DOHH2 (cell line): ENCODE measurements around the gene RASGRP3.

ENCODE experiments used
- H3F3A ChIP-seq: fragments of 200-600 bp; sonication (generic), shearing (Covaris generic); 2 replicates; pipeline ENCODE4 v1.6.0; 2016; ENCODE audit warnings: antibody characterized with exemption, mild to moderate bottlenecking; ENCODE audit not compliant: control insufficient read depth, insufficient read depth
- H3K27ac ChIP-seq: fragments of 200-600 bp; sonication (generic); 2 replicates; pipeline ENCODE4 v1.5.1; 2014; ENCODE audit warnings: low read depth, mild to moderate bottlenecking, low read length, moderate library complexity
- H3K27me3 ChIP-seq: fragments of 200-600 bp; sonication (generic); 2 replicates; pipeline ENCODE4 v1.6.1; 2014; ENCODE audit warnings: mild to moderate bottlenecking, low read length, mixed read lengths; ENCODE audit not compliant: control insufficient read depth
- H3K36me3 ChIP-seq: fragments of 200-600 bp; sonication (generic); 2 replicates; pipeline ENCODE4 v1.6.1; 2014; ENCODE audit warnings: mild to moderate bottlenecking, low read length, moderate library complexity, mixed read lengths; ENCODE audit not compliant: control insufficient read depth
- H3K4me1 ChIP-seq: fragments of 200-600 bp; sonication (generic); 2 replicates; pipeline ENCODE4 v1.6.1; 2014; ENCODE audit warnings: mild to moderate bottlenecking, low read length, mixed read lengths; ENCODE audit not compliant: control insufficient read depth
- H3K4me2 ChIP-seq: fragments of 200-600 bp; sonication (generic); 2 replicates; pipeline ENCODE4 v1.6.0; 2014; ENCODE audit warnings: mild to moderate bottlenecking, low read length, moderate library complexity
- H3K4me3 ChIP-seq: fragments of 200-600 bp; sonication (generic); 2 replicates; pipeline ENCODE4 v1.5.1; 2014; ENCODE audit warnings: mild to moderate bottlenecking, low read length, mixed read lengths
- H3K79me2 ChIP-seq: fragments of 200-600 bp; sonication (generic); 2 replicates; pipeline ENCODE4 v1.6.1; 2014; ENCODE audit warnings: mild to moderate bottlenecking, low read length, mixed read lengths; ENCODE audit not compliant: control insufficient read depth
- H3K9me2 ChIP-seq: fragments of 200-600 bp; sonication (generic); replicated peaks from 2 replicates; pipeline ENCODE4 v1.6.1; 2014; ENCODE audit warnings: mild to moderate bottlenecking, low read length, mixed read lengths; ENCODE audit not compliant: control insufficient read depth
- H3K9me3 ChIP-seq: fragments of 200-600 bp; sonication (generic); 2 replicates; pipeline ENCODE4 v1.6.1; 2014; ENCODE audit warnings: antibody characterized with exemption, low read length, mixed read lengths; ENCODE audit not compliant: control insufficient read depth, insufficient read depth
- H4K20me1 ChIP-seq: fragments of 200-600 bp; sonication (generic); 2 replicates; pipeline ENCODE4 v1.6.0; 2014; ENCODE audit warnings: low read depth, mild to moderate bottlenecking, antibody characterized with exemption, low read length, moderate library complexity; ENCODE audit not compliant: control insufficient read depth, insufficient read depth
- EZH2phosphoT487 ChIP-seq: fragments of 200-600 bp; sonication (generic); IDR thresholded peaks from 2 replicates; pipeline ENCODE4 v1.6.1; 2017; ENCODE audit warnings: borderline replicate concordance, mild to moderate bottlenecking, antibody characterized with exemption, low read length, moderate library complexity, mixed read lengths
- TF ChIP-seq, protein P1 (sequence below): fragments of 200-600 bp; sonication (generic); IDR thresholded peaks from one replicate; pipeline ENCODE4 v1.5.1; 2014; ENCODE audit warnings: antibody characterized with exemption, mild to moderate bottlenecking, low read depth, low read length; ENCODE audit not compliant: poor library complexity, severe bottlenecking

Gene RASGRP3

DNA sequence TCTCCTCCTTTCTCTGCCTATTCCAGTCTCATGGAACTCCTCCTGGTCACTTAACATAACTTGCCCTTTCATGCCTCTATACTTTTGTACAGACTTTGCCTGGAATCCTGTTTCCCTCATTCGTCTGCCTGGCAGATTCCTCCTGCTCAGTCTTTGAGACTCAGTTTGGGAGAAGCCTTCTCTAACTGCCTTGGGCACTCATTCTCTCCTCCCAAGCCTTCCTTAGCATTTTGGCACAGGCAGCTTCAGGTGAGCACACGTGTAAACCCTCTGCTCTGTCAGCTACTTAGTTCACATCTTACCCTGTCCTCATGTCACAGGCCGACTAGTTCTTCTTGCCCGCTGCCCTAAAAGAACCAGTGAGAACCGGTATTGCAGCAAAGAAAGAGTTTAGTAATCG lies 128.6 kb downstream of the RASGRP3 start:
- H3F3A ChIP-seq = no peaks in the 10 kb centered on the region
- no peaks in the 10 kb centered on the region for H3K9me3 ChIP-seq
- H3K4me1 ChIP-seq = peaks cover 5% of the 10 kb centered on the region
- no peaks in the 10 kb centered on the region for H4K20me1 ChIP-seq
- no peaks in the 10 kb centered on the region for H3K79me2 ChIP-seq
- TF ChIP-seq, protein P1, sequence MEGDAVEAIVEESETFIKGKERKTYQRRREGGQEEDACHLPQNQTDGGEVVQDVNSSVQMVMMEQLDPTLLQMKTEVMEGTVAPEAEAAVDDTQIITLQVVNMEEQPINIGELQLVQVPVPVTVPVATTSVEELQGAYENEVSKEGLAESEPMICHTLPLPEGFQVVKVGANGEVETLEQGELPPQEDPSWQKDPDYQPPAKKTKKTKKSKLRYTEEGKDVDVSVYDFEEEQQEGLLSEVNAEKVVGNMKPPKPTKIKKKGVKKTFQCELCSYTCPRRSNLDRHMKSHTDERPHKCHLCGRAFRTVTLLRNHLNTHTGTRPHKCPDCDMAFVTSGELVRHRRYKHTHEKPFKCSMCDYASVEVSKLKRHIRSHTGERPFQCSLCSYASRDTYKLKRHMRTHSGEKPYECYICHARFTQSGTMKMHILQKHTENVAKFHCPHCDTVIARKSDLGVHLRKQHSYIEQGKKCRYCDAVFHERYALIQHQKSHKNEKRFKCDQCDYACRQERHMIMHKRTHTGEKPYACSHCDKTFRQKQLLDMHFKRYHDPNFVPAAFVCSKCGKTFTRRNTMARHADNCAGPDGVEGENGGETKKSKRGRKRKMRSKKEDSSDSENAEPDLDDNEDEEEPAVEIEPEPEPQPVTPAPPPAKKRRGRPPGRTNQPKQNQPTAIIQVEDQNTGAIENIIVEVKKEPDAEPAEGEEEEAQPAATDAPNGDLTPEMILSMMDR = no peak
- TF ChIP-seq EZH2phosphoT487 = no peak
- no peak overlapping the region for H3K27ac ChIP-seq
- no peaks in the 10 kb centered on the region for H3K9me2 ChIP-seq
- no peaks in the 10 kb centered on the region for H3K36me3 ChIP-seq
- no peak overlapping the region for H3K4me3 ChIP-seq
- no peak overlapping the region for H3K4me2 ChIP-seq
- no peaks in the 10 kb centered on the region for H3K27me3 ChIP-seq

DNA sequence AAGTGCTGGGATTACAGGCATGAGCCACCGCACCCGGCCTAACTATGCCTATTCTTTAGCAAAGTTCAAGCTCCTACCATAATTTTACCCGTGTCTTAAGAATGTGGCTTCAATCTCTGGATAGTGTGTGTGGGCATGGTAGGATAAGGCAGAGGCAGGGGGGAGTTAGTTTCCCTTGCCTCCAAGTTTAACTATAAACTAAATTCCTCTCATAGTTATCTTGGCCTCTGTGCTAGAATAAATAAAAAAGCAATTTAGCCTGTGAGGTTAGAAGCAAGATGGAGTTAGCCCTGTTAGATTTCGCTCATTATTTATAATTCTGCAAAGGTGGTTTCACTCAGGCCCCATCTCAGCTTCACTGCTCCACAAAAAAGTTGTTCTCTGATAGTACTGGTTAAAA lies 129.7 kb downstream of the RASGRP3 start:
- Histone ChIP-seq H3K27me3 (no peaks in the 10 kb centered on the region), H3K4me1 (no peaks in the 10 kb centered on the region), H4K20me1 (no peaks in the 10 kb centered on the region), H3K9me2 (no peaks in the 10 kb centered on the region), H3K36me3 (no peaks in the 10 kb centered on the region), H3K9me3 (no peaks in the 10 kb centered on the region), H3F3A (no peaks in the 10 kb centered on the region), H3K27ac (no peak overlapping the region), H3K4me2 (no peak overlapping the region), H3K79me2 (no peaks in the 10 kb centered on the region), H3K4me3 (no peak overlapping the region)
- TF ChIP-seq, protein P1 = no peak
- no peak for TF ChIP-seq EZH2phosphoT487

DNA sequence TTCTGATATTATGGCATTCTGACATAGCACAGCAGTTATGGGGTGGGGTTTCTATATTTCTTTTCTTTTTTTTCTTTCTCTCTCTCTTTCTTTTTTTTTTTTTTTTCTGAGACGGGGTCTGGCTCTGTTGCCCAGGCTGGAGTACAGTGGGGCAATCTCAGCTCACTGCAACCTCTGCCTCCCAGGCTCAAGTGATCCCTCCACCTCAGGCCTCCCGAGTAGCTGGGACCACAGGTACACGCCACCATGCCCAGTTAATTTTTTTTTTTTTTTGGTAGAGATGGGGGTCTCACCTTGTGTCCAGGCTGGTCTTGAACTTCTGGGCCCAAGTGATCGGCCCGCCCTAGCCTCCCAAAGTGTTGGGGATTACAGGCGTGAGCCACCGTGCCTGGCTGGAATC lies 130.2 kb downstream of the RASGRP3 start:
- H3K9me2 ChIP-seq = no peaks in the 10 kb centered on the region
- no peaks in the 10 kb centered on the region for H3K4me1 ChIP-seq
- no peaks in the 10 kb centered on the region for H4K20me1 ChIP-seq
- H3K36me3 ChIP-seq = no peaks in the 10 kb centered on the region
- no peak overlapping the region for H3K4me2 ChIP-seq
- no peaks in the 10 kb centered on the region for H3F3A ChIP-seq
- H3K27me3 ChIP-seq = no peaks in the 10 kb centered on the region
- no peak overlapping the region for H3K4me3 ChIP-seq
- H3K79me2 ChIP-seq = no peaks in the 10 kb centered on the region
- no peak for TF ChIP-seq EZH2phosphoT487
- TF ChIP-seq, protein P1 = no peak
- H3K9me3 ChIP-seq = no peaks in the 10 kb centered on the region
- no peak overlapping the region for H3K27ac ChIP-seq

DNA sequence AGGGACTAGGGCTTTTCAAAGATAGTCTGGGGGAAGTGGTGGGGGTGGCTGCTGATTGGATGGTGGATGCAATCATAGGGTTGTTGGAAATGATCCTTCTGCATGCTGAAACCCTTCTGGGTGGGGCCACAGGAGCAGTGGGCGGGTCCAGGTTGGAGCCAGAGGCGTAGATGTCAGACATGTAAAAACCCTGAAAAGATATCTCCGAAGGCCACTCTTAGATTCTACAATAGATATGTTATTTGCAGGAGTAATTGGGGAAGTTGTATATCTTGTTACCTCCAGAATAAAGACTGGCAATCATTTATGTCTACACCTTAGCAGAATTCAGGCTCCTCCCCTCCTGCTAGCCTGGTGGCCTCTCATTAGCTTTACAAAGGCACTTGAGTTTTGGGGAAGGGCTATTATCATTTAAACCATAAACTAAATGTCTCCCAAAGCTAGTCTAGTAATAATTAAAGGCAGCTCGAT lies 130.8 kb downstream of the RASGRP3 start:
- H3K9me2 ChIP-seq = no peaks in the 10 kb centered on the region
- TF ChIP-seq, protein P1 = no peak
- TF ChIP-seq EZH2phosphoT487 = no peak
- no peak overlapping the region for H3K4me2 ChIP-seq
- H3K9me3 ChIP-seq = no peaks in the 10 kb centered on the region
- no peaks in the 10 kb centered on the region for H3K27me3 ChIP-seq
- no peak overlapping the region for H3K27ac ChIP-seq
- no peak overlapping the region for H3K4me3 ChIP-seq
- no peaks in the 10 kb centered on the region for H3K36me3 ChIP-seq
- H3K79me2 ChIP-seq = no peaks in the 10 kb centered on the region
- no peaks in the 10 kb centered on the region for H4K20me1 ChIP-seq
- H3F3A ChIP-seq = no peaks in the 10 kb centered on the region
- H3K4me1 ChIP-seq = no peaks in the 10 kb centered on the region
